GM18520 (cell line): ENCODE data around the gene KRTAP5-7.

Source experiments
- ATAC-seq: cut with Tn5 transposase; IDR thresholded peaks from one replicate; pipeline ENCODE4 v1.9.1; 2021; ENCODE audit not compliant: unreplicated experiment

KRTAP5-7 gene

GRCh38 chr11:71495286-71496230 lies 31.5 kb upstream of the KRTAP5-7 start:
- ATAC-seq, result no peak

- no peak for ATAC-seq
Measured at GRCh38 chr11:71496421-71496820, 30.6 kb upstream of the KRTAP5-7 start.

- ATAC-seq, result no peak
Measured at GRCh38 chr11:71498091-71498490, 29.0 kb upstream of the KRTAP5-7 start.

- no peak for ATAC-seq
Measured at GRCh38 chr11:71499125-71499524, 27.9 kb upstream of the KRTAP5-7 start.

- no peak for ATAC-seq
Measured at GRCh38 chr11:71499546-71499945, 27.5 kb upstream of the KRTAP5-7 start.

GRCh38 chr11:71500601-71501021 lies 26.5 kb upstream of the KRTAP5-7 start:
- no peak for ATAC-seq

- ATAC-seq, result no peak
Measured at GRCh38 chr11:71501071-71501985, 25.7 kb upstream of the KRTAP5-7 start.

- no peak for ATAC-seq
Measured at GRCh38 chr11:71502026-71502425, 25.0 kb upstream of the KRTAP5-7 start.

GRCh38 chr11:71502871-71503435 lies 24.1 kb upstream of the KRTAP5-7 start:
- no peak for ATAC-seq

- ATAC-seq, result no peak
Measured at GRCh38 chr11:71504531-71504930, 22.5 kb upstream of the KRTAP5-7 start.

GRCh38 chr11:71505001-71505400 lies 22.1 kb upstream of the KRTAP5-7 start:
- ATAC-seq, result no peak

GRCh38 chr11:71505781-71506180 lies 21.3 kb upstream of the KRTAP5-7 start:
- ATAC-seq, result no peak

- ATAC-seq, result no peak
Measured at GRCh38 chr11:71507102-71507501, 20.0 kb upstream of the KRTAP5-7 start.

GRCh38 chr11:71518506-71519471 lies 8.3 kb upstream of the KRTAP5-7 start:
- ATAC-seq, result no peak

GRCh38 chr11:71519546-71519945 lies 7.5 kb upstream of the KRTAP5-7 start:
- ATAC-seq, result no peak

- ATAC-seq, result no peak
Measured at GRCh38 chr11:71525188-71525937, 1.7 kb upstream of the KRTAP5-7 start.

- no peak for ATAC-seq
Measured at GRCh38 chr11:71525938-71526495, 1.1 kb upstream of the KRTAP5-7 start.

- ATAC-seq, result no peak
Measured at GRCh38 chr11:71527576-71528210, 626 bp downstream of the KRTAP5-7 start.

GRCh38 chr11:71530602-71531001 lies 3.5 kb downstream of the KRTAP5-7 start:
- ATAC-seq, result no peak
